ENCODE results near the gene SLC4A4. TPM values are rescaled to one million over a fixed set of nuclear protein-coding genes. Genes with fewer than 3 reads are reported as not detected.

The SLC4A4 gene
- total RNA-seq, 1 experiment from 2014 or later = 1.1 TPM

- TF ChIP-seq ZNF532 (CRISPR knock-in tag; IDR thresholded peaks at IDR 0.05; ENCODE audit: borderline replicate concordance) (no peak), ETV6 (CRISPR knock-in tag; IDR thresholded peaks at IDR 0.05) (no peak), ATF1 (CRISPR knock-in tag; IDR thresholded peaks at IDR 0.05) (no peak), SMAD3 (CRISPR knock-in tag; IDR thresholded peaks at IDR 0.05; ENCODE audit: borderline replicate concordance) (no peak), RORB (CRISPR knock-in tag; IDR thresholded peaks at IDR 0.05) (no peak), ZNF263 (CRISPR knock-in tag; IDR thresholded peaks at IDR 0.05; ENCODE audit: low read depth) (no peak)
Observed at GRCh38 chr4:71292228-71292627, 46.6 kb upstream of the SLC4A4 start (continued).

GRCh38 chr4:71293705-71294104, 45.1 kb upstream of the SLC4A4 start:
- ATAC-seq = no peak
- Mint-ChIP-seq H3K4me3 (no peak overlapping the region), H3K9me3 (no peaks in the 10 kb centered on the region), H3K27ac (no peak overlapping the region), H3K36me3 (no peaks in the 10 kb centered on the region), H3K27me3 (ENCODE audit: low read depth) (no peaks in the 10 kb centered on the region), H3K4me1 (no peaks in the 10 kb centered on the region)
- ChIA-PET CTCF (interaction anchor here (0.6 kb wide), 1 partner anchor 405 kb away, joined by 3 read pairs; no protein-coding TSS in a partner anchor), POLR2A (no interaction called here)
- no peak for DNase-seq (ENCODE audit: low spot score)
- TF ChIP-seq ZBTB21 (CRISPR knock-in tag; IDR thresholded peaks at IDR 0.05; ENCODE audit: borderline replicate concordance) (no peak), ERG (CRISPR knock-in tag; IDR thresholded peaks at IDR 0.05) (no peak), E2F4 (CRISPR knock-in tag; IDR thresholded peaks at IDR 0.05; ENCODE audit: borderline replicate concordance, low read depth) (no peak), JAZF1 (CRISPR knock-in tag; IDR thresholded peaks at IDR 0.05) (no peak), ZNF219 (CRISPR knock-in tag; IDR thresholded peaks at IDR 0.05; ENCODE audit: borderline replicate concordance) (no peak)

- TF ChIP-seq CTCF (IDR thresholded peaks at IDR 0.05) (no peak), MYBL2 (CRISPR knock-in tag; IDR thresholded peaks at IDR 0.05) (no peak), FOXK1 (CRISPR knock-in tag; IDR thresholded peaks at IDR 0.05) (no peak), JUN (CRISPR knock-in tag; IDR thresholded peaks at IDR 0.05) (no peak), ETV6 (CRISPR knock-in tag; IDR thresholded peaks at IDR 0.05) (no peak), ZNF317 (CRISPR knock-in tag; IDR thresholded peaks at IDR 0.05; ENCODE audit: borderline replicate concordance, low read depth) (no peak), E2F5 (CRISPR knock-in tag; IDR thresholded peaks at IDR 0.05) (no peak)
- no peak overlapping the region for H3K4me3 Mint-ChIP-seq
- ChIA-PET POLR2A (no interaction called here), CTCF (no interaction called here)
- no peaks in the 10 kb centered on the region for H3K27me3 Mint-ChIP-seq (ENCODE audit: low read depth)
- no peaks in the 10 kb centered on the region for H3K4me1 Mint-ChIP-seq
- no peaks in the 10 kb centered on the region for H3K36me3 Mint-ChIP-seq
- no peaks in the 10 kb centered on the region for H3K9me3 Mint-ChIP-seq
- DNase-seq (ENCODE audit: low spot score) (no peak), ATAC-seq (no peak)
- no peak overlapping the region for H3K27ac Mint-ChIP-seq
Observed at GRCh38 chr4:71294301-71294700, 44.5 kb upstream of the SLC4A4 start.
